ENCODE measurements around the gene CD8B.
"Not testable (repeated sequence)": the region's sequence is repeated elsewhere in the genome, so short reads cannot be mapped to it uniquely, and the experiment has no call there.

CD8B gene

GRCh38 chr2:86836915-86837695, 24.6 kb downstream of the CD8B start:
- DNase-seq (ENCODE audit: low read depth), result peak; percentile 51

GRCh38 chr2:86835548-86835889, 26.2 kb downstream of the CD8B start:
- not testable (repeated sequence) for DNase-seq (ENCODE audit: low read depth)

GRCh38 chr2:86833315-86833714, 28.4 kb downstream of the CD8B start:
- DNase-seq (ENCODE audit: low read depth), result no peak

GRCh38 chr2:86832334-86833096, 29.2 kb downstream of the CD8B start:
- DNase-seq (ENCODE audit: low read depth), result no peak

- DNase-seq (ENCODE audit: low read depth), result no peak
Observed at GRCh38 chr2:86831537-86831936, 30.1 kb downstream of the CD8B start.

GRCh38 chr2:86826951-86827350, 34.7 kb downstream of the CD8B start:
- no peak for DNase-seq (ENCODE audit: low read depth)

- DNase-seq (ENCODE audit: low read depth), result no peak
Observed at GRCh38 chr2:86825693-86826381, 35.8 kb downstream of the CD8B start.

- no peak for DNase-seq (ENCODE audit: low read depth)
Observed at GRCh38 chr2:86825036-86825692, 36.5 kb downstream of the CD8B start.

- no peak for DNase-seq (ENCODE audit: low read depth)
Observed at GRCh38 chr2:86822668-86823345, 38.9 kb downstream of the CD8B start.

GRCh38 chr2:86821842-86822241, 39.8 kb downstream of the CD8B start:
- no peak for DNase-seq (ENCODE audit: low read depth)

GRCh38 chr2:86821306-86821705, 40.4 kb downstream of the CD8B start:
- no peak for DNase-seq (ENCODE audit: low read depth)

- no peak for DNase-seq (ENCODE audit: low read depth)
Observed at GRCh38 chr2:86818957-86819356, 42.7 kb downstream of the CD8B start.

- no peak for DNase-seq (ENCODE audit: low read depth)
Observed at GRCh38 chr2:86818114-86818801, 43.4 kb downstream of the CD8B start.

GRCh38 chr2:86815611-86816010, 46.1 kb downstream of the CD8B start:
- no peak for DNase-seq (ENCODE audit: low read depth)

- no peak for DNase-seq (ENCODE audit: low read depth)
Observed at GRCh38 chr2:86809481-86810121, 52.1 kb downstream of the CD8B start.

- DNase-seq (ENCODE audit: low read depth), result peak; percentile 28
Observed at GRCh38 chr2:86808315-86809161, 53.1 kb downstream of the CD8B start.

- no peak for DNase-seq (ENCODE audit: low read depth)
Observed at GRCh38 chr2:86807468-86808275, 54.0 kb downstream of the CD8B start.

GRCh38 chr2:86807133-86807467, 54.6 kb downstream of the CD8B start:
- DNase-seq (ENCODE audit: low read depth), result no peak
